Right atrium auricular region (tissue), 2 donors: ENCODE measurements around the gene ACSF2. TPM values are rescaled to one million over a fixed set of nuclear protein-coding genes. Genes with fewer than 3 reads are reported as not detected.

Source experiments
- DNase-seq: peaks from one replicate; pipeline ENCODE4 v3.0.0-alpha.2; 2019; ENCODE audit warnings: low spot score
- H3K27ac ChIP-seq, 2 donors: fragments of 200-600 bp; sonication (generic); 1 replicate in 1 of 2; 2 replicates in 1 of 2; pipeline ENCODE4 v1.5.1; 2016 to 2019
- H3K27me3 ChIP-seq, 2 donors: fragments of 200-600 bp; sonication (generic); one replicate each; pipeline versions ENCODE4 v1.5.1 to v1.6.0; 2017 to 2019
- H3K36me3 ChIP-seq: fragments of 200-600 bp; sonication (generic); one replicate; pipeline ENCODE4 v1.5.1; 2016
- H3K4me1 ChIP-seq, 2 donors: fragments of 200-600 bp; sonication (generic); one replicate each; pipeline versions ENCODE4 v1.5.1 to v1.6.0; 2017 to 2019
- H3K4me3 ChIP-seq, 2 donors: fragments of 200-600 bp; sonication (generic); 1 replicate in 1 of 2; 2 replicates in 1 of 2; pipeline ENCODE4 v1.5.1; 2017 to 2019; ENCODE audit warnings: mild to moderate bottlenecking in 1 of 2, moderate library complexity in 1 of 2
- H3K9me3 ChIP-seq, 2 donors: fragments of 200-600 bp; sonication (generic); one replicate each; pipeline ENCODE4 v1.5.1; 2019
- CTCF ChIP-seq, 2 donors: fragments of 200-600 bp; sonication (generic); IDR thresholded peaks; one replicate each; pipeline ENCODE4 v1.5.1; 2019; ENCODE audit warnings: antibody characterized with exemption in 2 of 2
- total RNA-seq, 2 donors: library from RNA; depleted of rRNA; stranded (reverse); fragments of >200 nt; gene quantifications; one replicate each; pipeline ENCODE4 v1.1.0, GENCODE V29; 2016

Gene ACSF2
- total RNA-seq, 2 donors from 2014 or later = 22.2 to 42.6 TPM

GRCh38 chr17:50458270-50458669 lies 32.3 kb downstream of the ACSF2 start:
- Histone ChIP-seq H3K27ac (no peak overlapping the region), H3K36me3 (peaks cover 6% of the 10 kb centered on the region), H3K4me1 (no peaks in the 10 kb centered on the region), H3K9me3 (no peaks in the 10 kb centered on the region), H3K27me3 (no peaks in the 10 kb centered on the region), H3K4me3 (no peak overlapping the region)
- no peak for DNase-seq
- TF ChIP-seq CTCF (IDR thresholded peaks at IDR 0.05) = no peak

- H3K27ac ChIP-seq = no peak overlapping the region
- TF ChIP-seq CTCF (IDR thresholded peaks at IDR 0.05) = no peak
- no peak overlapping the region for H3K4me3 ChIP-seq
Observed at GRCh38 chr17:50458701-50459676, 33.0 kb downstream of the ACSF2 start.

DNA sequence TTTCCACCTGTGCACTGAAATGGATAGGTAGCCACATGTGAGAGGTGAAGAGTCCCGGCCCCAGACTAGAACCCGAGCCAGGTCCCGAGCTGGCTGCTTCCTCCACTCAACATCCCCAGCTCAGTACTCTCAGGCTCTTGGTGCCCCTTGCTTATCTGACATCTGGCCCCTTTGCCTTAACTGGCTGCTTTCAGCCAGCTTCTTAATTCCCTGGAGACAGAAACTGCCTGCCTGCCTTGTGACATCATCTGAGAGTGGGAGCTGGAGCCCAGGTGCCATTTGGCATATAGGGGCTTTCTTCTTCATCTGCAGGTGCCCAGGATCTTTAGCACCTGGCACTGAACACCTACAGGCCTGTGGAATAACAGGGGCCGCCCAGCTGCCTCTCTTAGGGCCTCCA lies 33.7 kb downstream of the ACSF2 start:
- no peak overlapping the region for H3K4me3 ChIP-seq
- no peaks in the 10 kb centered on the region for H3K9me3 ChIP-seq
- no peaks in the 10 kb centered on the region for H3K27me3 ChIP-seq
- H3K4me1 ChIP-seq = no peaks in the 10 kb centered on the region
- DNase-seq = no peak
- TF ChIP-seq CTCF (IDR thresholded peaks at IDR 0.05) = no peak
- H3K36me3 ChIP-seq = peaks cover 6% of the 10 kb centered on the region
- no peak overlapping the region for H3K27ac ChIP-seq

More at GRCh38 chr17:50458701-50459676, 33.0 kb downstream of the ACSF2 start:
- no peaks in the 10 kb centered on the region for H3K27me3 ChIP-seq
- H3K36me3 ChIP-seq = peaks cover 6% of the 10 kb centered on the region
- H3K9me3 ChIP-seq = no peaks in the 10 kb centered on the region
- no peaks in the 10 kb centered on the region for H3K4me1 ChIP-seq
- no peak for DNase-seq

DNA sequence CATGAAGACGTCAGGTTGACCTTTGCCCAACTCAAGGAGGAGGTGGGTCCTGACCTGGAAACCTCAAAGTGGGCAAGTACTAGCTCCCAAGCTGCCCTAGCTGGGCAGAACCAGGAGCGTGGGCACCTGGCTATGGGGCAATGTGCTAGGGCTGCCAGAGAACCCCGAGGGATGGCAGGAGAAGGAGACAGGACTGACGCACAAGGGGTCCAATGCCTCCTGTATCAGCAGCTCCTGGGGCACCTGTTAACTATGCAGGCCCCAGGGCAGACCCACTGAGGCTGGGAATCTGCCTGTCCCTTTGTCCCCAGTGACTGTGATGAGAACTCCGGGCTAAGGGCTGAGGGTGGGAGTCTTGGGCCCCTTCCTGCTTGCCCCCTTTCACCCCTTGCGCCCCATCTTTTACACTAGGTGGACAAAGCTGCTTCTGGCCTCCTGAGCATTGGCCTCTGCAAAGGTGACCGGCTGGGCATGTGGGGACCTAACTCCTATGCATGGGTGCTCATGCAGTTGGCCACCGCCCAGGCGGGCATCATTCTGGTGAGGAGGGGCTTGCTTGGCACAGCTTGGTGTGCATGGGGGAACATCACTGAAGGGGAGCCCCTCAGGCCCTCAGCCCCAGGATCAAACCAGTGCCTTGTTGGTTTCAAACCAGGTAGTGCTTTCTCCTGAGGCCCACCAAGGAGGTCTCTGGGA lies 35.0 kb downstream of the ACSF2 start:
- H3K4me3 ChIP-seq = no peak overlapping the region
- DNase-seq = no peak
- no peaks in the 10 kb centered on the region for H3K27me3 ChIP-seq
- no peak for TF ChIP-seq CTCF (IDR thresholded peaks at IDR 0.05)
- H3K4me1 ChIP-seq = no peaks in the 10 kb centered on the region
- H3K27ac ChIP-seq = no peak overlapping the region
- H3K36me3 ChIP-seq = peaks cover 6% of the 10 kb centered on the region
- no peaks in the 10 kb centered on the region for H3K9me3 ChIP-seq

GRCh38 chr17:50461550-50462132 lies 35.6 kb downstream of the ACSF2 start:
- H3K4me3 ChIP-seq = no peak overlapping the region
- peaks cover 6% of the 10 kb centered on the region for H3K36me3 ChIP-seq
- no peak for TF ChIP-seq CTCF (IDR thresholded peaks at IDR 0.05)
- no peaks in the 10 kb centered on the region for H3K4me1 ChIP-seq
- H3K9me3 ChIP-seq = no peaks in the 10 kb centered on the region
- no peak overlapping the region for H3K27ac ChIP-seq
- no peak for DNase-seq
- no peaks in the 10 kb centered on the region for H3K27me3 ChIP-seq
